CD4-positive, alpha-beta T cell treated with Interleukin-17A for 4 hours (primary cell): ENCODE measurements around the gene PORCN.
"Not testable (repeated sequence)": the region's sequence is repeated elsewhere in the genome, so short reads cannot be mapped to it uniquely, and the experiment has no call there.

Experiments used
- DNase-seq: peaks from one replicate; pipeline ENCODE4 v3.0.0-alpha.2; 2020; ENCODE audit warnings: mixed read lengths

Gene PORCN

GRCh38 chrX:48555731-48556325, 47.0 kb downstream of the PORCN start:
- not testable (repeated sequence) for DNase-seq

GRCh38 chrX:48558271-48558670, 49.5 kb downstream of the PORCN start:
- no peak for DNase-seq

GRCh38 chrX:48559636-48560035, 50.8 kb downstream of the PORCN start:
- DNase-seq = no peak

GRCh38 chrX:48560056-48560455, 51.3 kb downstream of the PORCN start:
- DNase-seq = no peak

- DNase-seq = no peak
Measured at GRCh38 chrX:48560681-48561080, 51.9 kb downstream of the PORCN start.

- no peak for DNase-seq
Measured at GRCh38 chrX:48569958-48570357, 61.2 kb downstream of the PORCN start.
